GM18499 (cell line): ENCODE measurements around the gene ARHGAP22.

Experiments used
- ATAC-seq: cut with Tn5 transposase; IDR thresholded peaks from one replicate; pipeline ENCODE4 v1.9.1; 2021; ENCODE audit warnings: moderate number of reproducible peaks; ENCODE audit not compliant: insufficient read depth, unreplicated experiment

ARHGAP22 gene

GRCh38 chr10:48592346-48592745 lies 12.5 kb downstream of the ARHGAP22 start:
- ATAC-seq, result no peak

- ATAC-seq, result no peak
Observed at GRCh38 chr10:48590945-48591344, 13.9 kb downstream of the ARHGAP22 start.

GRCh38 chr10:48589266-48589665 lies 15.6 kb downstream of the ARHGAP22 start:
- ATAC-seq, result no peak

- no peak for ATAC-seq
Observed at GRCh38 chr10:48587819-48588218, 17.1 kb downstream of the ARHGAP22 start.

GRCh38 chr10:48587101-48587500 lies 17.8 kb downstream of the ARHGAP22 start:
- ATAC-seq, result no peak

GRCh38 chr10:48582970-48583369 lies 21.9 kb downstream of the ARHGAP22 start:
- ATAC-seq, result no peak

GRCh38 chr10:48580236-48580635 lies 24.6 kb downstream of the ARHGAP22 start:
- ATAC-seq, result no peak

- no peak for ATAC-seq
Observed at GRCh38 chr10:48579251-48579960, 25.5 kb downstream of the ARHGAP22 start.

GRCh38 chr10:48577158-48577557 lies 27.7 kb downstream of the ARHGAP22 start:
- no peak for ATAC-seq

- no peak for ATAC-seq
Observed at GRCh38 chr10:48576501-48576900, 28.4 kb downstream of the ARHGAP22 start.

- no peak for ATAC-seq
Observed at GRCh38 chr10:48575901-48576300, 29.0 kb downstream of the ARHGAP22 start.

GRCh38 chr10:48574817-48575380 lies 30.0 kb downstream of the ARHGAP22 start:
- no peak for ATAC-seq

GRCh38 chr10:48574322-48574796 lies 30.5 kb downstream of the ARHGAP22 start:
- no peak for ATAC-seq

- no peak for ATAC-seq
Observed at GRCh38 chr10:48573045-48573444, 31.8 kb downstream of the ARHGAP22 start.

GRCh38 chr10:48572414-48572813 lies 32.5 kb downstream of the ARHGAP22 start:
- no peak for ATAC-seq

- ATAC-seq, result no peak
Observed at GRCh38 chr10:48568546-48568945, 36.3 kb downstream of the ARHGAP22 start.

- no peak for ATAC-seq
Observed at GRCh38 chr10:48568131-48568530, 36.7 kb downstream of the ARHGAP22 start.

- ATAC-seq, result no peak
Observed at GRCh38 chr10:48567346-48567745, 37.5 kb downstream of the ARHGAP22 start.

- ATAC-seq, result no peak
Observed at GRCh38 chr10:48564466-48565160, 40.3 kb downstream of the ARHGAP22 start.

GRCh38 chr10:48557511-48558123 lies 47.3 kb downstream of the ARHGAP22 start:
- ATAC-seq, result no peak

GRCh38 chr10:48556713-48557112 lies 48.2 kb downstream of the ARHGAP22 start:
- no peak for ATAC-seq
